Endothelial cell of umbilical vein (primary cell): ENCODE measurements around the gene PHPT1. TPM values are rescaled to one million over a fixed set of nuclear protein-coding genes. Genes with fewer than 3 reads are reported as not detected.

ENCODE experiments used
- BruUV-seq: library from RNA; stranded (reverse); fragments of 400-500 nt; replicated peaks from 2 replicates; lab custom pipeline; 2021; lab: Mats Ljungman, UMichigan
- CTCF ChIA-PET: fragments of 300-600, 350-600 bp; sonication (Branson Sonifier 250); formaldehyde crosslinking; loops from one replicate; lab custom pipeline; 2021; ENCODE audit warnings: antibody characterized with exemption, inconsistent platforms; lab: Charles Lee
- POLR2A ChIA-PET: fragments of 300-600, 350-600 bp; sonication (Branson Sonifier 250); formaldehyde crosslinking; loops from one replicate; lab custom pipeline; 2021; ENCODE audit warnings: antibody characterized with exemption, inconsistent platforms; lab: Charles Lee
- DNase-seq: peaks from one replicate; pipeline ENCODE4 v3.0.0-alpha.2; 2011; ENCODE audit warnings: low read depth, low spot score
- FAIRE-seq: peaks from 2 replicates; lab custom pipeline; 2011; peaks lifted over from hg19 to GRCh38; lab: Jason Lieb, UNC
- H2AFZ ChIP-seq: 2 replicates; pipeline ENCODE4 v1.6.0; 2012; ENCODE audit warnings: low read depth, low read length, control low read depth, inconsistent platforms
- H3K27ac ChIP-seq: 2 replicates; pipeline ENCODE4 v1.5.1; 2011; ENCODE audit warnings: low read depth, mild to moderate bottlenecking, control low read depth, low read length, moderate library complexity; ENCODE audit not compliant: insufficient read depth
- H3K27me3 ChIP-seq, 2 experiments: 2 replicates each; pipeline versions ENCODE4 v1.6.0 to v1.6.1; 2011; ENCODE audit warnings: low read length in 2 of 2, mixed read lengths in 1 of 2; ENCODE audit not compliant: control insufficient read depth in 2 of 2, insufficient read depth in 2 of 2
- H3K36me3 ChIP-seq, 2 experiments: 2 replicates in 1 of 2; 3 replicates in 1 of 2; pipeline ENCODE4 v1.5.1; 2011; ENCODE audit warnings: low read length in 2 of 2, mild to moderate bottlenecking in 1 of 2, moderate library complexity in 1 of 2; ENCODE audit not compliant: control insufficient read depth in 2 of 2, insufficient read depth in 2 of 2; ENCODE audit errors: extremely low read depth in 1 of 2
- H3K4me1 ChIP-seq: 3 replicates; pipeline ENCODE4 v1.5.1; 2011; ENCODE audit warnings: mild to moderate bottlenecking, low read length; ENCODE audit not compliant: control insufficient read depth, insufficient read depth; ENCODE audit errors: extremely low read depth
- H3K4me2 ChIP-seq: 2 replicates; pipeline ENCODE4 v1.6.1; 2011; ENCODE audit warnings: low read length, control low read depth, mixed read lengths; ENCODE audit not compliant: insufficient read depth
- H3K4me3 ChIP-seq, 3 experiments: fragments of 200-600 bp in 1 of 3; sonication (generic), shearing (Covaris generic) in 1 of 3; replicated peaks in 1 of 3; 2 replicates each; pipeline ENCODE4 v1.5.1; 2011 to 2016; ENCODE audit warnings: control low read depth in 3 of 3, low read length in 3 of 3, mild to moderate bottlenecking in 2 of 3, inconsistent platforms in 1 of 3, low read depth in 1 of 3, moderate library complexity in 1 of 3; ENCODE audit not compliant: insufficient read depth in 1 of 3
- H3K79me2 ChIP-seq: 2 replicates; pipeline ENCODE4 v1.6.0; 2012; ENCODE audit warnings: low read length, inconsistent platforms; ENCODE audit not compliant: control insufficient read depth, insufficient read depth
- H3K9ac ChIP-seq: replicated peaks from 2 replicates; pipeline ENCODE3; 2011; ENCODE audit warnings: low read length, control low read depth; ENCODE audit not compliant: insufficient read depth; ENCODE audit errors: extremely low read depth
- H3K9me1 ChIP-seq: replicated peaks from 3 replicates; pipeline ENCODE4 v1.6.0; 2011; ENCODE audit warnings: mild to moderate bottlenecking, low read length; ENCODE audit not compliant: control insufficient read depth, insufficient read depth; ENCODE audit errors: extremely low read depth
- H3K9me3 ChIP-seq: replicated peaks from 2 replicates; pipeline ENCODE4 v1.5.1; 2012; ENCODE audit warnings: low read length, inconsistent platforms; ENCODE audit not compliant: control insufficient read depth, insufficient read depth
- H4K20me1 ChIP-seq: replicated peaks from 2 replicates; pipeline ENCODE3; 2011; ENCODE audit warnings: mild to moderate bottlenecking, low read length; ENCODE audit not compliant: control insufficient read depth, insufficient read depth; ENCODE audit errors: extremely low read depth
- EZH2 ChIP-seq: IDR thresholded peaks from 2 replicates; pipeline ENCODE4 v1.6.1; 2012; ENCODE audit warnings: borderline replicate concordance, low read depth, mild to moderate bottlenecking, moderate library complexity, low read length, inconsistent platforms; ENCODE audit not compliant: severe bottlenecking
- FOS ChIP-seq: IDR thresholded peaks from 2 replicates; pipeline ENCODE4 v1.6.1; 2011; ENCODE audit warnings: mild to moderate bottlenecking, low read length, moderate library complexity, borderline replicate concordance; ENCODE audit not compliant: insufficient read depth
- GATA2 ChIP-seq: IDR thresholded peaks from 2 replicates; pipeline ENCODE4 v1.7.0; 2011; ENCODE audit warnings: low read depth, mild to moderate bottlenecking, moderate library complexity, mixed read lengths, low read length; ENCODE audit not compliant: insufficient read length, insufficient read depth
- JUN ChIP-seq: IDR thresholded peaks from 2 replicates; pipeline ENCODE4 v1.6.1; 2011; ENCODE audit warnings: borderline replicate concordance, low read depth; ENCODE audit not compliant: insufficient read length, insufficient read depth
- MYC ChIP-seq: IDR thresholded peaks from one replicate; pipeline ENCODE4 v1.6.1; 2011; ENCODE audit warnings: mild to moderate bottlenecking, low read depth, low read length
- POLR2A ChIP-seq: IDR thresholded peaks from 2 replicates; pipeline ENCODE4 v1.6.1; 2012; ENCODE audit warnings: low read depth, mild to moderate bottlenecking, control low read depth, low read length
- POLR2AphosphoS5 ChIP-seq: IDR thresholded peaks from 2 replicates; pipeline ENCODE4 v1.6.1; 2012; ENCODE audit warnings: low read depth, mild to moderate bottlenecking, control low read depth, low read length, moderate library complexity; ENCODE audit not compliant: insufficient read depth
- dilution Hi-C: fragments of 300-500 bp; cut with MboI; formaldehyde crosslinking; loops from one replicate; pipeline ENCODE4 v1.15.0; 2019; ENCODE audit warnings: low sequenced_read_pairs; ENCODE audit not compliant: extremely low pct_ligation_motif_present
- intact Hi-C: fragments of 100-400 bp; cut with micrococcal nuclease; formaldehyde crosslinking; loops from one replicate; pipeline ENCODE4 v1.10.0; 2022
- polyA plus RNA-seq, 4 experiments: library from polyadenylated mRNA; depleted of rRNA in 3 of 4; stranded (reverse) in 3 of 4; unstranded in 1 of 4; fragments of >200 nt; gene quantifications; 2 replicates each; pipeline versions ENCODE4 v1.2.1 to v1.2.3, GENCODE V29; 2011 to 2012; ENCODE audit warnings: missing spikeins in 1 of 4
- total RNA-seq: library from RNA; stranded (reverse); gene quantifications from 2 replicates; pipeline ENCODE4 v1.2.3, GENCODE V29; 2021
- TF ChIP-seq, protein P1 (sequence below), 2 donors: IDR thresholded peaks; 1 replicate in 1 of 2; 2 replicates in 1 of 2; pipeline ENCODE4 v1.5.1; 2011; ENCODE audit warnings: low read length in 2 of 2, mild to moderate bottlenecking in 2 of 2, moderate library complexity in 2 of 2, control low read depth in 1 of 2, inconsistent platforms in 1 of 2, low read depth in 1 of 2; ENCODE audit not compliant: insufficient read depth in 1 of 2; ENCODE audit errors: extremely low read depth in 1 of 2
- TF ChIP-seq, protein P2 (sequence below): IDR thresholded peaks from 2 replicates; pipeline ENCODE4 v1.6.1; 2011; ENCODE audit not compliant: insufficient read depth, insufficient read length

Gene PHPT1
- total and polyA plus RNA-seq, 2 donors (not counting 3 experiments of a cell fraction or from before 2014, with no cell fraction given): 139 to 319 TPM

DNA sequence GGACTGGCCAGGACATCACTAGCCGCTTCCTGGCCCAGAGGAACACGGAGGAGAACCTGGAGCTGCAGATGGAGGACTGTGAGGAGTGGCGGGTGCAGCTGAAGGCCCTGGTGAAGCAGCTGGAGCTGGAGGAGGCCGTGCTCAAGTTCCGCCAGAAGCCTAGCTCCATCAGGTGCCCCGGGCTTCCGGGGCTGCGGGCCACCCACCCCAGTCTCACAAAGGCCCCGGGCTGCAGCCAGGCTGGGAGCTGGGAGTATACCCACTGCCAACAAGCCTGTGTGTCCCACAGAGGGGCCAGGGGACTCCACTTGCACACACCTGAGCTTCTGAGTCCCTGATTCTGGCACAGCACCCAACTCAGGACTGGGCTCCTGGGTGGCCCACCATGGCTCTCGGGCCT lies 43.1 kb upstream of the PHPT1 start:
- ChIA-PET CTCF (interaction anchor here (0.7 to 3.7 kb wide), 8 partner anchors 12 to 431 kb away, joined by 3 to 13 read pairs (median 4); partner anchors contain the start of genes AJM1 and TMEM141), POLR2A (interaction anchor here (0.7 kb wide), 1 partner anchor 13 kb away, joined by 5 read pairs; no protein-coding TSS in a partner anchor)
- Histone ChIP-seq H4K20me1 (no peaks in the 10 kb centered on the region), H3K4me1 (peaks cover 15% of the 10 kb centered on the region), H2AFZ (no peak overlapping the region), H3K36me3 (no peaks in the 10 kb centered on the region), H3K9me1 (no peaks in the 10 kb centered on the region), H3K27me3 (peaks cover 3 to 6% of the 10 kb centered on the region in 2 experiments), H3K4me3 (no peak overlapping the region), H3K9ac (no peak overlapping the region), H3K27ac (no peak overlapping the region), H3K9me3 (no peaks in the 10 kb centered on the region), H3K4me2 (no peak overlapping the region), H3K79me2 (peaks cover 29% of the 10 kb centered on the region)
- intact Hi-C loops (loop anchor here (5.0 kb wide), 1 partner anchor 36 kb away; the partner anchor contains the start of gene AJM1), dilution Hi-C loops (loop anchor here (25.0 kb wide), 1 partner anchor 131 kb away; the partner anchor contains the start of genes C8G and FBXW5)
- no TSS peak for BruUV-seq
- FAIRE-seq: no peak
- no peak for DNase-seq
- no peak for TF ChIP-seq POLR2A
- no peak for TF ChIP-seq GATA2
- TF ChIP-seq, protein P1, sequence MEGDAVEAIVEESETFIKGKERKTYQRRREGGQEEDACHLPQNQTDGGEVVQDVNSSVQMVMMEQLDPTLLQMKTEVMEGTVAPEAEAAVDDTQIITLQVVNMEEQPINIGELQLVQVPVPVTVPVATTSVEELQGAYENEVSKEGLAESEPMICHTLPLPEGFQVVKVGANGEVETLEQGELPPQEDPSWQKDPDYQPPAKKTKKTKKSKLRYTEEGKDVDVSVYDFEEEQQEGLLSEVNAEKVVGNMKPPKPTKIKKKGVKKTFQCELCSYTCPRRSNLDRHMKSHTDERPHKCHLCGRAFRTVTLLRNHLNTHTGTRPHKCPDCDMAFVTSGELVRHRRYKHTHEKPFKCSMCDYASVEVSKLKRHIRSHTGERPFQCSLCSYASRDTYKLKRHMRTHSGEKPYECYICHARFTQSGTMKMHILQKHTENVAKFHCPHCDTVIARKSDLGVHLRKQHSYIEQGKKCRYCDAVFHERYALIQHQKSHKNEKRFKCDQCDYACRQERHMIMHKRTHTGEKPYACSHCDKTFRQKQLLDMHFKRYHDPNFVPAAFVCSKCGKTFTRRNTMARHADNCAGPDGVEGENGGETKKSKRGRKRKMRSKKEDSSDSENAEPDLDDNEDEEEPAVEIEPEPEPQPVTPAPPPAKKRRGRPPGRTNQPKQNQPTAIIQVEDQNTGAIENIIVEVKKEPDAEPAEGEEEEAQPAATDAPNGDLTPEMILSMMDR (IDR thresholded peaks at IDR 0.05; ENCODE audit: extremely low read depth in 1 of 2, insufficient read depth in 1 of 2, low read depth in 1 of 2, low read length in 2 of 2): no peak
- TF ChIP-seq JUN: no peak
- TF ChIP-seq POLR2AphosphoS5: no peak
- no peak for TF ChIP-seq FOS
- TF ChIP-seq MYC: no peak
- TF ChIP-seq EZH2: no peak
- TF ChIP-seq, protein P2, sequence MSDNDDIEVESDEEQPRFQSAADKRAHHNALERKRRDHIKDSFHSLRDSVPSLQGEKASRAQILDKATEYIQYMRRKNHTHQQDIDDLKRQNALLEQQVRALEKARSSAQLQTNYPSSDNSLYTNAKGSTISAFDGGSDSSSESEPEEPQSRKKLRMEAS: no peak
